Central memory CD8-positive, alpha-beta T cell (primary cell): ENCODE data around the gene MON2.
"Not testable (repeated sequence)": the region's sequence is repeated elsewhere in the genome, so short reads cannot be mapped to it uniquely, and the experiment has no call there.

Source experiments
- ATAC-seq: fragments of 150-1000 bp; cut with Tn5 transposase; replicated peaks from 2 replicates; pipeline ENCODE4 v1.10.0; 2022; ENCODE audit warnings: mild to moderate bottlenecking, moderate FRiP score, moderate number of reproducible peaks; ENCODE audit not compliant: poor library complexity, severe bottlenecking; ENCODE audit errors: extremely low read depth
- DNase-seq, 2 donors: peaks; one replicate each; pipeline ENCODE4 v3.0.0; 2021; ENCODE audit warnings: low spot score in 2 of 2
- H3K27ac Mint-ChIP-seq: one replicate; pipeline ENCODE4 v1.8.0; 2022; ENCODE audit warnings: low read depth, mild to moderate bottlenecking, moderate library complexity, mixed read lengths
- H3K27me3 Mint-ChIP-seq: one replicate; pipeline ENCODE4 v1.8.0; 2022; ENCODE audit warnings: mixed read lengths
- H3K36me3 Mint-ChIP-seq: one replicate; pipeline ENCODE4 v1.8.0; 2022; ENCODE audit warnings: mild to moderate bottlenecking, moderate library complexity, mixed read lengths; ENCODE audit not compliant: insufficient read depth
- H3K4me1 Mint-ChIP-seq: one replicate; pipeline ENCODE4 v1.8.0; 2022; ENCODE audit warnings: mixed read lengths
- H3K4me3 Mint-ChIP-seq: one replicate; pipeline ENCODE4 v1.8.0; 2022; ENCODE audit warnings: mild to moderate bottlenecking, moderate library complexity, mixed read lengths
- H3K9me3 Mint-ChIP-seq: one replicate; pipeline ENCODE4 v1.8.0; 2022; ENCODE audit warnings: mixed read lengths

Gene MON2

DNA sequence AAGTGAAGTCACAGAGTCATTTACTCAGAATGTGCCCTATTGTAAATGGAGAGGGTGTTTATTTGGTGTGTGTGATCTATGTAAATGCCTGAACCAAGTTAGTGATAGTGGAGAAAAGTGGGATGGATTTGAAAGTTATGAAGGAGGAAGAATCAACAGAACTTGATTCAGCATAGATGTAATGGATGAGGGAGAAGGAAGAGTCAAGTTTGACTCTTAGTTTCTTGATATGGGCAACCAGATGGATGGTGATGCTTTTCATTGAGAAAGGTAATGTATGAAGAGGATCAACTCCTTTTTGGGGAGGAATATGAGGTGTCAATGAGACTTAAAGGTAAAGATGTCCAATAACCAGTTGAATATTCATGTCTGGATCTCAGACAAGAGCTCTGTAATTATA lies 6.7 kb upstream of the MON2 start:
- no peaks in the 10 kb centered on the region for H3K4me1 Mint-ChIP-seq
- no peaks in the 10 kb centered on the region for H3K27me3 Mint-ChIP-seq
- H3K4me3 Mint-ChIP-seq, result no peak overlapping the region
- ATAC-seq (no peak), DNase-seq (no peak)
- H3K36me3 Mint-ChIP-seq, result peaks cover 2% of the 10 kb centered on the region
- H3K27ac Mint-ChIP-seq, result no peak overlapping the region
- no peaks in the 10 kb centered on the region for H3K9me3 Mint-ChIP-seq

DNA sequence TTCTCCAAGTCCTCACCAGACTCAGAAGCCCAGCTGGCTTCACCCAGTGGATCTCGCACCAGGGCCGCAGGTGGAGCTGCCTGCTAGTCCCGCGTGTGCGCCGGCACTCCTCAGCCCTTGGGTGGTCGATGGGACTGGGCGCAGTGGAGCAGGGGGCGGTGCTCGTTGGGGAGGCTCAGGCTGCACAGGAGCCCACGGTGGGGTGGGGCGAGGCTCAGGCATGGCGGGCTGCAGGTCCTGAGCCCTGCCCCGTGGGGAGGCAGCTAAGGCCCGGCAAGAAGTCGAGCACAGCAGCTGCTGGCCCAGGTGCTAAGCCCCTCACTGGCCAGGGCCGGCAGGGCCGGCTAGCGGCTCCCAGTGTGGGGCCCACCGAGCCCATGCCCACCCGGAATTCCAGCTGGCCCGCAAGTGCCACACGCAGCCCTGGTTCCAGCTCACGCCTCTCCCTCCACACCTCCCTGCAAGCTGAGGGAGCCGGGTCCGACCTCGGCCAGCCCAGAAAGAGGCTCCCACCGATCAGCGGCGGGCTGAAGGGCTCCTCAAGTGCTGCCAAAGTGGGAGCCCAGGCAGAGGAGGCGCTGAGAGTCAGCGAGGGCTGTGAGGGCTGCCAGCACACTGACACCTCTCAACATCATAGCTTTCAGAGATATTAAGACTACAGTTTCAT lies 5.3 kb upstream of the MON2 start:
- not testable (repeated sequence) for H3K27me3 Mint-ChIP-seq, H3K4me1 Mint-ChIP-seq, H3K9me3 Mint-ChIP-seq, H3K36me3 Mint-ChIP-seq, ATAC-seq, H3K4me3 Mint-ChIP-seq, DNase-seq, H3K27ac Mint-ChIP-seq

- not testable (repeated sequence) for H3K27me3 Mint-ChIP-seq, DNase-seq, H3K36me3 Mint-ChIP-seq, H3K4me3 Mint-ChIP-seq, H3K9me3 Mint-ChIP-seq, ATAC-seq, H3K27ac Mint-ChIP-seq
- peaks cover 14% of the 10 kb centered on the region for H3K4me1 Mint-ChIP-seq
Measured at GRCh38 chr12:62463252-62463651, 3.4 kb upstream of the MON2 start.

GRCh38 chr12:62466018-62466593 lies 520 bp upstream of the MON2 start:
- H3K27ac Mint-ChIP-seq, result peak overlapping the region; percentile 98
- H3K36me3 Mint-ChIP-seq, result peaks cover 7% of the 10 kb centered on the region
- H3K4me1 Mint-ChIP-seq, result peaks cover 14% of the 10 kb centered on the region
- H3K9me3 Mint-ChIP-seq, result no peaks in the 10 kb centered on the region
- peak overlapping the region; percentile 95 for H3K4me3 Mint-ChIP-seq
- DNase-seq (no peak), ATAC-seq (peak; percentile 16)
- H3K27me3 Mint-ChIP-seq, result no peaks in the 10 kb centered on the region

GRCh38 chr12:62468397-62468796 lies 1.8 kb downstream of the MON2 start:
- H3K4me1 Mint-ChIP-seq, result peaks cover 18% of the 10 kb centered on the region
- peak overlapping the region; percentile 95 for H3K4me3 Mint-ChIP-seq
- no peak for DNase-seq
- no peak for ATAC-seq
- peaks cover 9% of the 10 kb centered on the region for H3K36me3 Mint-ChIP-seq
- no peaks in the 10 kb centered on the region for H3K9me3 Mint-ChIP-seq
- no peak overlapping the region for H3K27ac Mint-ChIP-seq
- no peaks in the 10 kb centered on the region for H3K27me3 Mint-ChIP-seq

GRCh38 chr12:62468935-62469334 lies 2.3 kb downstream of the MON2 start:
- H3K27me3 Mint-ChIP-seq, result no peaks in the 10 kb centered on the region
- no peak overlapping the region for H3K4me3 Mint-ChIP-seq

GRCh38 chr12:62469704-62470103 lies 3.1 kb downstream of the MON2 start:
- H3K36me3 Mint-ChIP-seq, result peaks cover 8% of the 10 kb centered on the region
- no peaks in the 10 kb centered on the region for H3K9me3 Mint-ChIP-seq
- no peak overlapping the region for H3K4me3 Mint-ChIP-seq
- peaks cover 28% of the 10 kb centered on the region for H3K4me1 Mint-ChIP-seq
- H3K27ac Mint-ChIP-seq, result no peak overlapping the region
- DNase-seq (no peak), ATAC-seq (no peak)
- no peaks in the 10 kb centered on the region for H3K27me3 Mint-ChIP-seq

More at GRCh38 chr12:62468935-62469334, 2.3 kb downstream of the MON2 start:
- Mint-ChIP-seq H3K36me3 (peaks cover 10% of the 10 kb centered on the region), H3K4me1 (peaks cover 23% of the 10 kb centered on the region), H3K27ac (no peak overlapping the region), H3K9me3 (no peaks in the 10 kb centered on the region)
- no peak for ATAC-seq
- DNase-seq, result no peak

DNA sequence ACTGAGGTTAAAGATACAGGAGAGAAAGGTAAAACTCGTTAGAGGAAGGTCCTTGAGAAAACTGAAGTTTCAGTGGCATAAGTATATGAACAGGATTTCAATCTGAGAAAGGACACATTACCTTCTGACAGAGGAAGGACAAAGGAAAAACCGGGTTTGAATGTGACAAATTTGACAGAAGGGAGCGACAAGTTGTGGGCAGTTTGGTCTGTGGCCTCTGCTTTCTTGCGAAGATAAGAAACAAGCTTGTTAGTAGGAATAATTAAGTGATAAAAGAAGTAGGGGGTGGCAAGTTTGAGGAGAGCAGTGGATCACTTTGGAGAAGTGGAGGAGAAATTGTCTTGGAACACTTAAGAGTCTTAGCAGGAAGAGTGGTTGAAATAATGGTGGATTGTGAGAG lies 5.1 kb downstream of the MON2 start:
- Mint-ChIP-seq H3K9me3 (no peaks in the 10 kb centered on the region), H3K4me1 (peaks cover 26% of the 10 kb centered on the region)
- DNase-seq, result no peak

GRCh38 chr12:62472472-62472871 lies 5.8 kb downstream of the MON2 start:
- Mint-ChIP-seq H3K9me3 (no peaks in the 10 kb centered on the region), H3K4me3 (no peak overlapping the region)
- no peak for DNase-seq

More for the DNA sequence above, 5.1 kb downstream of the MON2 start:
- no peak overlapping the region for H3K27ac Mint-ChIP-seq
- peaks cover 6% of the 10 kb centered on the region for H3K36me3 Mint-ChIP-seq
- H3K4me3 Mint-ChIP-seq, result no peak overlapping the region
- no peak for ATAC-seq
- H3K27me3 Mint-ChIP-seq, result no peaks in the 10 kb centered on the region

GRCh38 chr12:62481843-62482540 lies 15.4 kb downstream of the MON2 start:
- DNase-seq (no peak), ATAC-seq (no peak)
- Mint-ChIP-seq H3K4me1 (peaks cover 60% of the 10 kb centered on the region), H3K4me3 (no peak overlapping the region), H3K27me3 (no peaks in the 10 kb centered on the region), H3K9me3 (no peaks in the 10 kb centered on the region), H3K36me3 (peaks cover 21% of the 10 kb centered on the region), H3K27ac (no peak overlapping the region)

More at GRCh38 chr12:62472472-62472871, 5.8 kb downstream of the MON2 start:
- Mint-ChIP-seq H3K4me1 (peaks cover 24% of the 10 kb centered on the region), H3K36me3 (peaks cover 7% of the 10 kb centered on the region), H3K27ac (no peak overlapping the region), H3K27me3 (no peaks in the 10 kb centered on the region)
- ATAC-seq, result no peak

DNA sequence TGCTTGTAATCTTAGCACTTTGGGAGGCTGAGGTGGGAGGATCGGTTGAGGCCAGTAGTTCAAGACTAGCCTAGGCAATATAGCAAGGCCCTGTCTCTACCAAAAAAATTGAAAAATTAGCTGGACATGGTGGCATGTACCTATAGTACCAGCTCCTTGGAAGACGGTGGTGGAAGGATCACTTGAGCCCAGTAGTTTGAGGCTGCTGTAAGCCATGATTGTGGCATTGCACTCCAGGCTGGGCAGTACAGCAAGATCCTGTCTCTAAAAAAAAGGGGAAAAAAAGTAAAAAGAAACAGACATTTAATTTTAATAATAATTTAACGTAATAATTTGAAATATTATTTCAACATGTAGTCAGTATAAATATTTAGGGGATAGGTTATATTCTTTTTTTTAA lies 16.1 kb downstream of the MON2 start:
- Mint-ChIP-seq H3K27me3 (no peaks in the 10 kb centered on the region), H3K4me1 (peaks cover 57% of the 10 kb centered on the region), H3K4me3 (no peak overlapping the region), H3K27ac (no peak overlapping the region), H3K9me3 (no peaks in the 10 kb centered on the region), H3K36me3 (peaks cover 21% of the 10 kb centered on the region)
- DNase-seq, result no peak
- no peak for ATAC-seq

GRCh38 chr12:62484233-62484632 lies 17.6 kb downstream of the MON2 start:
- DNase-seq (no peak), ATAC-seq (no peak)
- Mint-ChIP-seq H3K36me3 (peaks cover 16% of the 10 kb centered on the region), H3K4me1 (peaks cover 51% of the 10 kb centered on the region), H3K9me3 (no peaks in the 10 kb centered on the region), H3K27ac (peak overlapping the region; percentile 26), H3K4me3 (no peak overlapping the region), H3K27me3 (no peaks in the 10 kb centered on the region)

DNA sequence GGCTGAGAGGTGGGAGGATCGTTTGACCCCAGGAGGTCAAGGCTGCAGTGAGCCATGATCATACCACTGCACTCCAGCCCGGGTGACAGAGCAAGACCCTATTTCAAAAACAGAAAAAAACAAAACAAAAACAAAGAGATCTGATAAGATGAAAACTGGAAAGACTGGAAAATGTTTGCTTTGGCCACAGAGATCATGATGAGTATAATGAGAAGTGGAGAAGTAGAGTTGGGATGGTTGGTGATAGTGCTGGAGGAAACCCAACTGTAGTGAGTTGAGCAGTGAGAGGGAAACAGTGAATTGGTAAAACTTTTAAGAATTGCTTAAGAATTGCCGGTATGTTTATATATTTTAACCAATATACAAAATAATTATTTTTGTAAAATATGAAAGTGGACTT lies 39.2 kb downstream of the MON2 start:
- DNase-seq (no peak), ATAC-seq (no peak)
- peaks cover 37% of the 10 kb centered on the region for H3K36me3 Mint-ChIP-seq
- no peaks in the 10 kb centered on the region for H3K4me1 Mint-ChIP-seq
- H3K4me3 Mint-ChIP-seq, result no peak overlapping the region
- no peak overlapping the region for H3K27ac Mint-ChIP-seq
- H3K27me3 Mint-ChIP-seq, result no peaks in the 10 kb centered on the region
- H3K9me3 Mint-ChIP-seq, result no peaks in the 10 kb centered on the region
